Activated naive CD4-positive, alpha-beta T cell (primary cell): ENCODE results near the gene FAM217A.
A peak's percentile ranks its signal among the peaks of the same experiment; 100 is the strongest.

ENCODE experiments used
- DNase-seq, 4 experiments: peaks; one replicate each; lab custom pipeline; 2025; lab: John Stamatoyannopoulos, UW

FAM217A gene

DNA sequence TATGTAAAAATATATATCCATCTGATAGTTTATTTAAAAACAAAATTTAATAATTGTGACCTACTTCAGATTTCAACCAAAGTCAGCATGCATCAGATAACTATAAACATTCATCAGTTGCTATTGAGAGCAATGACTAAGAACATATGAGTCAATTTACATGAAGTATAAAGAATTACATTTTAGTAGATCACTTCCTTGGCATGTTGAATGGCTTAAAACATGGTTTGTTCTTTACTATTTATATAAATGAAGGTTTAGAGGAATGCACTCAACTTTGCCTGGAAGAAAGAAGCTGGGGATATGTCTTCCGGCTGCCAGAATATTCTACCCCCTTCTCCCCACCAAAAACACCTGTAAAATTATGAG, 6.4 kb upstream of the FAM217A start:
- no peak for DNase-seq

DNA sequence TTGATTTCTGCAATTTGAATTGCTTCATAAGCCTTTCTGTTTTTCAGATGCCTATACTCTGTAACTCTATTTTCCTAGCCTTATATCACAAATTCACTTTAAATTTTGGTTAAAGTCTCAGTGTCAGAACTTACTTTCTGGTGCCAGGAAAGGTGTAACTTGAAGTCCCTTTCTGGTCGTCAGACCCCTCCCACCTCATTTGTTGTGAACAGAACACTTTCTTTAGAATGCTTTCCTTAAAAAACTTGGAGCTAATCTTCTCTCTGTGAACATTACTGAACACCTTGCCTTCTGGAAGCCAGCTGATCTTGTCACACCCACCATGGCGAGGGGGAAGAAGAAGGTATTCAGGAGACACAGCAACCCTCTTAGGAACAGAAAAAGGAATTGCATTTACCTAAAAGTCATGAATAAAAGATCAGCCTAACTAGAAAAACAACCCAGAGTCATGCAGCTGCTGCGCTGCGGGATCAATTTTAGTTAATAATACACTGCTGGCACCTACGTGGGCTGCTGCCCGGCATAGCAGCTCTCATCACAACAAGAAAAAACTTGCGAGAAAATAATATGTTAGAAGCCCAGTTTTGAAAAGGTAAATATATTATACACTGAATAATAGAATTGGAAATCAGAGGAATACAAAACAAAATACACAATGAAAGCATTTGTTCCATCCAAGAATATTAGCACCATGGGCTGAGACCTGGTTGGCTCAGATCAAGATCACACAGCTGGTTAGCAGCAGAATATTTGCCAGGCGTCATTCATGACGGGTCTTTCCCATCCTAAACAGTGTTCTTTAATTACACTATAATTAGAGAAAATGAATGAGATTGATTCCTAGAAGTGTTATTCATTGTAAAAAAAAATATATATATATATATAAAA, 5.8 kb upstream of the FAM217A start:
- no peak for DNase-seq

DNA sequence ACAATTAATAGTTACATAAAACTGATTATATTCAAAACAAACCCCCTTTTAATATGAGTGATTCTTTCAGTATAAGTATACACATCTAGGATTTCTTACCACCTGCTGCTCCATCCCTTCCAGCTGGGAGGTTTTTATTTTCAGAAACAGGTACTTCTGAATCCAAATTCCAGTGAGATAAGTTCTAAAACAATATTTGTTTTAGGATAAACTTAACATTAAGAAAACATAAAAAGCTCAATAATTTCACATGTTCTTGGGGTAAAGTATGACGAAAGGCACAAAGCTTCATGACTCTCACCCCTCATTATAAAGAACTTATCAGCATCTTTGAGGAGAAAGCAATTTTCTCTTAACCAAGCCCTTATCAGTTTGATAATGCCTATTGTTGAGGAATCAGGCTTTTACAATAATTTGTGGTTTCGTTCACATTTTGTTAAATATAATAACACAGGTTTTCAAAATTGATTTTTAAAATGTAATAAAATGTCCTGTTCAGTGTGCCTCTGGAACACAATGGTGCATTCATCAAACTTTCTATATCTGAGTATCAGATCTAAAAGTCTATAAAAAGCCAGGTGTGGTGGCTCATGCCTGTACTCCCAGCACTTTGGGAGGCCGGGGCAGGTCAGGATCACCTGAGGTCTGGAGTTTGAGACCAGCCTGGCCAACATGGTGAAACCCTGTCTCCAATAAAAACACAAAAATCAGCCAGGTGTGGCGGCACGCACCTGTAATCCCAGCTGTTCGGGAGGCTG, 4.3 kb downstream of the FAM217A start:
- DNase-seq = no peak

DNA sequence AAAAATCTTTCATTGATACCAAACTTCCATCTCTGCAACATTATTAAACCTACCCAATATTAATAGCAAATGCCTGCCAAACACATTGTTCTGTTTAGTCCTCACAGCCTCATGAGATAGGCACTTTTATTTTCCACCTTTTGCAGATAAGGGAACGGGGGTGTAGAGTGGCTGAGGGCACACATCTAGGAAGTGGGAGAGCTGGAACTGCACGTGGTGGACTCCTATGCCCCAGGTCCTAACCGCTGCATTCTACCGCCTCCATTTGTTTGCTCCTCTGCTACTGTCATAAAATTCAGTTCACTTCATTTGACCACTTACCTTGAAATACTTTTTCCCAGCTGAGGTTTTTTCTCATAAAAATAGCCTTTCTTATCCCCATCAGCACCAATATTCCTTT, 7.6 kb downstream of the FAM217A start:
- no peak for DNase-seq

DNA sequence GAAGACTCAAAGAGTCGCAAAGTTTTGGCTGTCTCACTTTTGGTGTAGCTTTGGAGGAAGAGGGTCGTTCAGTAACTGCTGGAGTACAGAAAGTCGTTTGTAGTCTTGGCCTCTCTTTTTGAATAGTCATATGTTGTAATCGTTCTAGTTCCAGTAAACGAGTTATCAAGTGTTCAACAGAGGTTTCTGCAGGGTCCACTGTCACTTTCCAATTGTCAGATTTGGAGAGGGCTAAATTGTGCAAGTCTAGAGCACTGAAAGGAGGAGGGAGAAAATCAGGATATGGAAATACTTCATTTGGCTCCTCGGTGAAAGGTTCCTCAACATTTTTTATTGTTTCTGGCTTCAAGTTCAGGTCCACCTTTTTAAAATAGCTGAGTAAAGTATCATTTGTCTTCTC, 9.7 kb downstream of the FAM217A start:
- DNase-seq = no peak

DNA sequence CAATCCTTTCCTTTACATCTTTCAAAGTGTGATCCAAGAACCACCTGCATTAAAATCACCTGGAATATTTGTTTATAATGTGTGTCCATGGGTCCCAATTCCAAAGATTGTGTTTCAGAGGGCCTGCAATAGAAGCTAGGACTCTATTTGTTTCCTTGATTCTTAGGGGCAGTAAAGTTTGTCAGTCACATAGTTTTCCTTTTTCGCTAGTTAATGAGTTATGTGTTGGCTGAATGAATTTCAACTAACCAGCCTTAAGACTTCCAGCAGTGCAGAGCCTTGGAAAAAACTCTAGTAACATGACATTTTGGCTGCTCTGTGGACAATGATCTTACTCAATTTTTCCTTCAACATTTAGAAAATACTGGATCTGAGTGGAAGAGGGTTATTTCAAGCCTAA, 11.3 kb downstream of the FAM217A start:
- no peak for DNase-seq

DNA sequence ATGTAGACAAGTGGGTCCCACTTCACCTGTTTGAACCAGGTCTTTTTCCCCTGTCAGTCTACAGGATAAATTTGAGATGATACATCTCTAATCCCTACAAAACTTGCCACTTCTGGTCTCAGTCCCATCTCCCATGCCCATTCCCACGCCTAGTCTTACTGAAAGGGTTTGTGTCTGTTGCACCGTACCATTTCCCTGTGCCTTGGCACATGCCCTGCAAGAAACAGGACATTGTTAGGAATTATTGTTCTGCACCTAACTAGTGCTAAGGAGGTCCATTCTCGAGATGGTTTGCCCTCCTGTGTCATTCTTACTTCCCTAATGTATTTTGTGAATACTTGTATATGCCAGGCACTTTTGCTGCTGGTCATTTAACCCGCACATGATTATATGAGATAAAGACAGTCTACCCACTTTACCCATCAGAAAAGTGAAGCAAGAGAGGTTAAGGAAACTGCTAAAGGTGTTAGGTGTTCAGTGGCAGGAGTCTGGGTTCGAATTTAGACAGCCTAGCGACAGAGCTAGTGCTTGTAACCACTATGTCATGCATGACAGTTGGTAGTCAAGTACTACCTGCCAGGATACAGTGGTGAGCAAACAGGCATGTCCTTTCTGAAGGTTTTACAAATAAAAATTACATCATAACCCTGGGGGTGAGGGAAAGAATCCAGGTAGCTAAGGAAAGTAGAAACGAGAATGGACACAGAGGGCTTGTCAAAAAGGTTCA, 12.7 kb downstream of the FAM217A start:
- DNase-seq = no peak

DNA sequence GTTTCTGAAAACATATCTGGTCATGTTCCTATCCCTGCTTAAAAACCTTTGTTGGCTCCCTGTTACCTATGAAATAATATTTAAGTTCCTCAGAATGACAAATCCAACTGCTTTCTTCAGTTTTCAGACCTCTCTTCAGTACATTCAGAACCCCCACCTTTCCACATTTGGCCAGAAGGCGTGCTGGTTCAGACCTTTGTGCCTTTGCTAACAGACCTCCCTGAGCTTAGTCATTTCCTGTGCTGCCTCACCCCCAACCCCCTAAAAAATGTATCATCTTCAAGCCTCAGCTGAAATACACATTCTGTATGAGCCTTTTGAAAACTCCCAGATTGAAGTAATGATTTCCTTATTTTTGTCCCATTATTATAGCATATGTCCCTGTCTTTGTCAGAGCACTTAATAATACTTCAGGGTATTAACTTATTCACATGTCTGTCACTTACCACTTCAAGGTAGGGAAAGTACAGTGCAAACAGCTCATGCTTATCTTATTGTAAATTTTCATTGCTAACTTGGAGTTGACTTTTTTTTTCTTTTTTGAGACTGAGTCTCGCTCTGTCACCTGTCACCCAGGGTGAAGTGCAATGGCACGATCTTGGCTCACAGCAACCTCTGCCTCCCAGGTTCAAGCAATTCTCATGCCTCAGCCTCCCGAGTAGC, 19.7 kb downstream of the FAM217A start:
- peak in 2 of 4 experiments; percentile 8 to 17 for DNase-seq

DNA sequence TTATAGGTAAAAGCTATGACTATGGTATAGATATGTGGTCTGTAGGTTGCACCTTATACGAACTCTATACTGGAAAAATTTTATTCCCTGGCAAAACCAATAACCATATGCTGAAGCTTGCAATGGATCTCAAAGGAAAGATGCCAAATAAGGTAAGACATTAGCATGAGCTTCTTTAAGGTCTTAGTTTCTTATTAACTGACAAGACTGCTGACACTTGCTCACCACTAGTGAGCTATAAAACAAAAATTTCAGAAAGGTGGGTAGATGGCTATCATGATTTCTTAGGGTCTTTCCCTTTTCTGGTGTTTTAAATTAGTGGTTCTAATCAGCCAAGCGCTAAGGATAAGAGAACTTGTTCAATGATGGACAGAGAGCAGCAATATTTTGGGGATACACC, 21.9 kb downstream of the FAM217A start:
- DNase-seq = no peak

DNA sequence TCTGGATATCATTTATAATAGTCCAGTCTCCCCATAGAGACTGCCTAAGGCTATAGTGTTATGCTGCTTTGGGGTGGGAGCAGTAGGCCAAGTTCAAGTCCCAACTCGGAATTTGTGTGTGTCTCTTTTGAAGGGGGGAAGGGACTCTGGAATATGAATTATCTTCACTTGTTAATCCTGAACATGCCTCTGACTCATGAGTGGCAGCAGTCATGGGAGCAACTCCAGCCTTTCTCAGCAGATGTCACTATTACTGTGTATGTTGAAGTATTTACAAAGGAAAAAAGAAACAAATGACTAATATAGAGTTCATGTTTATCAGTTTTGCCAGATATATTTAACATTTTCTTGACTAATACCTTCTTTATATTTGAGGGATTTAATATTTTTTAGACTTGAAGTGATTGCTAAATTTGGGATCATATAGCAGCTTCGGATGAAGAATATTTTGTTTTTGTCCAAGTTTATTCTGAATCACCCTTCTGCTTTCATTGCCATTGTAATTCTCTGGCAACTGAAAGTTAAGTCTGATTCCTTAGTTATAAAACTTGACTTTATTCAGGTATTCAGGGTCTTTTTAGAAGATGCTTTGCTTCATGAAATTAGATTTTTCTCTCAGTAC, 23.4 kb downstream of the FAM217A start:
- no peak for DNase-seq

DNA sequence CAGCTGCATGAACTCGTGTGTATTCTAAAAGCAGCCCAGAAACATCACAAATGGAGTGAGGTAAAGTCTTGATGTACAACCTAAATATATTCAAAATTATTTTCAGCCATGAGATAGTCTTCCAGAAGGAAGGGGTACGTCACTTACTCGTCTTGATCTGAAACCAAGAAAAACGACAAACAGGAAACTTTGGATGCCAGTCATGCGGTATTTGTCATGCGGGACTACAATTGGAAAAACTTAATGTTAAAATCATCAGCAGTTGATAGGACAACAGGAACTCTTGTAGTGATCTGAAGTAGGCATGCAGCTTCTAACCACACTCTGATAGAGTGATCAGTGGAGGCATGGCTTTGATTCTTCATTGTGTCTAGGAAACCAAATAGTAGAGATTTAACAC, 29.7 kb downstream of the FAM217A start:
- no peak for DNase-seq

DNA sequence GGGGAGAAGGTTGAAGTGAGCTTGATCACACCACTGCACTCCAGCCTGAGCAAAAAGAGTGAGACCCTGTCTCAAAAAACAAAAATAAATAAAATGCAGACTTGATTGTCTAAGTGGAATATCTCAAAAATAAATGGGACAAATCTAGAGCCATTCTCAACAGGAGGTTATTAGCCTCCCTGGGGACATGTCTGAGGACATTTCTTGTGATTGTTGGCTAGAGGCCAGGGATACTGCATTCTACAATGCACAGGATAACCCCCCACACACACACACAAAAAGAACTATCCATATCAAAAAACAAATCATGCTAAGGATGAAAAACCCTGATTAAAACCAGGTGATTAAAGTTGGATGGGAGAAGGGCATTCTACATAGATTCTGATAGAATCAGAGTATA, 37.5 kb downstream of the FAM217A start:
- no peak for DNase-seq

DNA sequence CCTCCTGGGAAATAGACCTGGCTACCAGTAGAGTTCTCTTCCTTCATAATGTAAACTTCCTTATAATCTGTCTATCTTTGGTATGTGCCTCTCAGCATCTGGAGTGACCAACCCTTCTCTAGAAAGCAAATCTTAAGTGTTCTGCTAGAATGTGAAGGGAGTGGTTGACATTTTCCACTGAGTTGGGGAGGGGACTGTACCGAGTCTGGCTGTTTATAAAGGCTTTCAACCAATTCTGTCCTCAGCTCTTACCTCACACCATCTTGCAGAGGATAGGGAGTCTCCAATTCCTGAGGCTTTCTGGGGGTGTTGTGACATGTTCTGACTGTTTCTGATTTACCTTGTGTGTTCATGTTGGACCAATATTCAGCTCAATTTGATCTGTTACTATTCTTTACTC, 39.6 kb downstream of the FAM217A start:
- no peak for DNase-seq

DNA sequence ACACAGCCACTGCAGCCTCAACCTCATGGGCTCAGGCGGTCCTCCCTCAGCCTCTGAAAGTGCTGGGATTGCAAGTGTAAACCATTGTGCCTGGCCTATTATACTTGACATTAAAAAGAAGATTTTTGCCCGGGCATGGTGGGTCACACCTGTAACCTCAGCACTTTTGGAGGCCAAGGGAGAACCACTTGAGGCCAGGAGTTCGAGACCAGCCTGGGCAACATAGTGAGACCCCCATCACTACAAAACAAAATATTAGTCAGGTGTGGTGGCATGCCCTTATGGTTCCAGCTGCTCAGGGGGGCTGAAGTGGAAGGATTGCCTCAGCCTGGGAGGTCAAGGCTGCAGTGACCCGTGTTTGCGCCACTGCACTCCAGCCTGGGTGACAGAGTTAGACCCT, 42.4 kb downstream of the FAM217A start:
- no peak for DNase-seq

DNA sequence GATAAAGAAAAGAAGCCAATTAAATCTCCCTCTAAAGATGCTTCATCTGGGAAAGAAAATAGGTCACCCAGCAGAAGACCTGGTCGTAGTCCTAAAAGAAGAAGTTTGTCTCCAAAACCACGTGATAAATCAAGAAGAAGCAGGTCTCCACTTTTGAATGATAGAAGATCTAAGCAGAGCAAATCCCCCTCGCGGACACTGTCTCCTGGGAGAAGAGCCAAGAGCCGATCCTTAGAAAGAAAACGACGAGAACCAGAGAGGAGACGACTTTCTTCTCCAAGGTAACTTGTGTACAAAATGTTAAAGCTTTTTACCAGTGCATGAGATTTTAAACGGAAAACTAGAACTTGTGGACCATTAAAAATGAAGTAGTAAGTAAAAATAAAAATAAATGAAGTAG, 46.5 kb downstream of the FAM217A start:
- no peak for DNase-seq

DNA sequence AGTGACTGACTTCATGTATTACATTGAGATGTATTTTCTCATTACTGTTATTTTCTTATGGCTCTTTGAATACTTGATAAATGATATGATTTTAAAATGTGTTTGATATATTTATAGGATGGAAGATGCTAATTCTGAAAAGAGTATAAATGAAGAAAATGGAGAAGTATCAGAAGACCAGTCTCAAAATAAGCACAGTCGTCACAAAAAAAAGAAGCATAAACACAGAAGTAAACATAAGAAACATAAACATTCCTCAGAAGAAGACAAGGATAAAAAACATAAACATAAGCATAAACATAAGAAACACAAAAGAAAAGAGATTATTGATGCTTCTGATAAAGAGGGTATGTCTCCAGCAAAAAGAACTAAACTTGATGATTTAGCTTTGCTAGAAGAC, 47.5 kb downstream of the FAM217A start:
- no peak for DNase-seq

DNA sequence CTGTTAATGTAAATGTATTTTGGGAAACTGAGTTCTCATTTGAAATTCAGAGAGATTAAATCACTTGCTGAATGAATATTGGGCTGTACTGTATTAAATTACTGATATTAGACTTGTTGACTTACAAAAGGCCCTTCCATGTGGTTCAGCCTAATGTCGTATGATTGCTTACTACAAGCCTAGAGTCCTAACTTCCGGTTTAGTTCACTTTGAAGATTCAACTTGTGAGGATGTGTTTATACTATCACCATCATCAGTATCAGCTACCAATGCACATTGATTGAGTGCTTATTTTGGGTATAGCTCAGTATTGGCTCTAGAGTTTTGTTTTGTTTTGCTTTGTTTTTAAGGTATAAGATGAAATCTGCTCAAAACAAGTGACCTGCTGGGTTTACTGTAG, 48.3 kb downstream of the FAM217A start:
- no peak for DNase-seq

DNA sequence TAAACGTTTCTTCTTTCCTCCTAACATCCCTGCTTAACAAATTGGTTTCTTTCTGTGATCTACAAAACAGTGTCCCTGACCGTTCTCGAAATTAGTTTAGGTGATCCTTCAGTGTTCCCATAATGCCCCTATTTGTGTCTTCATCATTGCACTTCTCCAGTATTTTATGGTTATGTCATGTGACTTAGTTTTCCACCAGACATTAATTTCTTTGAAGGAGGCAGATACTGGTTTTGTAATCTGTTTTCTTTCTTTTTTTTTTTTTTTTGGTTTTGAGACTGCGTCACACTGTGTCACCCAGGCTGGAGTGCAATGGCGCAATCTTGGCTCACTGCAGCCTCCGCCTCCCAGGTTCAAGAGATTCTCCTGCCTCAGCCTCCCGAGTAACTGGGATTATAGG, 49.2 kb downstream of the FAM217A start:
- no peak for DNase-seq

DNA sequence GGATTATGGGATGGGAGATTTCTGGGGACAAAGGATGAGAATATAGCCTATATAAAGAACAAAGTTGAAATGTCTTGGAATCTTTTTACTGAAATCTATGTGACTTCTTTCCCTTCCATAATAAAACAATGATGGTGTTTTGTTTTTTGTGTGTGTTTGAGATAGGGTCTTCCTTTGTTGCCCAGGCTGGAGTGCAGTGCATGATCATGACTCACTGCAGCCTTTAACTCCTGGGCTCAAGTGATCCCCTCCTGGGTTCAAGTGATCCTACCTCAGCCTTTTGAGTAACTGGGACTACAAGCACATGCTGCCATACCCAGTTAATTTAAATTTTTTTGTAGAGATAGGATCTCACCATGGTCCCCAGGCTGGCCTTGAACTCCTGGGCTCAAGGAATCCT, 50.9 kb downstream of the FAM217A start:
- no peak for DNase-seq

DNA sequence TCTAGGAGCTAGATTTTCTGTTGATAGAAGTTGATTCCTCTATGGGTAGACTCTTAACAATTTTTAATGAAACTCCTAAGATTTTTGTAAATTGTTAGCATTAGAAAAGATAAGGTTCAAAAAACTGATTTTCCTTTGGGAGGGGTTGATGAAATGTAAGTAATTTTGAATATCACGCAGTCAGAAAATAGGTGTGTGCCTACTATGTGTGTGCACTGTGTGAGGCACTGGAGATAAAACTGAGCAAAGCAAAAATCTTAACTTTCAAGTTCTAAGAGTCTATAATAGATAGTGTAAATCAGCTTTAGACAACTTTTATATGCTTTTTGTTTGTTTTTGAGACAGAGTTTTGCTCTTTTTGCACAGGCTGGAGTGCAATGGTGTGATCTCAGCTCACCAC, 53.3 kb downstream of the FAM217A start:
- no peak for DNase-seq

DNA sequence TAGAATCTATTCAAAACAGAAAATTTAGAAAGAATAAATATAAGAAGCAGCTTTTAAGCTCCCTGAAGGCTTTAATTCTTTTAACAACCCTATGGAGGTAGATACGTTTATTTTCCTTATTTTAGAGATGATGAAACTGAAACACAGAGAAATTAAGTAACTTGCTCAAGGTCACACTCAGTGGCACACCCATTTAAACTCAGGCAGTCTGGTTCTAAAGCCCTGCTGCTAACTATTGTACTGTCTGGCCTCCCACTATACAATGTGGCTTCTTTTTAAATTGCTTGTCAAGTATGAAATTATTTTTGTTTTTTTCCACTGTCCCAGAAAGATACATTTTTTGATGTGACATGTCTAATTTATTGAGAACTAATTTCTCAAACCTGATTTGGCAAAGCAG, 55.7 kb downstream of the FAM217A start:
- DNase-seq = no peak
